Endodermal cell (in vitro differentiated cells): ENCODE measurements around the gene CCDC57. TPM values are rescaled to one million over a fixed set of nuclear protein-coding genes. Genes with fewer than 3 reads are reported as not detected.

Source experiments
- DNase-seq: peaks from one replicate; pipeline ENCODE4 v3.0.0-alpha.2; 2017
- H3K27ac ChIP-seq: 2 replicates; pipeline ENCODE4 v1.5.1; 2013; ENCODE audit warnings: mild to moderate bottlenecking, low read depth, low read length, moderate library complexity
- H3K27me3 ChIP-seq: 2 replicates; pipeline ENCODE4 v1.6.1; 2013; ENCODE audit warnings: mild to moderate bottlenecking, low read length, moderate library complexity; ENCODE audit not compliant: insufficient read depth, control insufficient read depth, poor library complexity, severe bottlenecking
- H3K36me3 ChIP-seq: 2 replicates; pipeline ENCODE4 v1.7.0; 2013; ENCODE audit warnings: mild to moderate bottlenecking, low read length, moderate library complexity; ENCODE audit not compliant: control insufficient read depth, insufficient read depth
- H3K4me1 ChIP-seq: one replicate; pipeline ENCODE4 v1.7.0; 2013; ENCODE audit warnings: low read length; ENCODE audit not compliant: control insufficient read depth, insufficient read depth
- H3K4me3 ChIP-seq: 2 replicates; pipeline ENCODE4 v1.5.1; 2013; ENCODE audit warnings: mild to moderate bottlenecking, low read length, moderate library complexity
- H3K9ac ChIP-seq: 2 replicates; pipeline ENCODE4 v1.6.1; 2013; ENCODE audit warnings: mild to moderate bottlenecking, low read length, moderate library complexity; ENCODE audit not compliant: poor library complexity, severe bottlenecking; ENCODE audit errors: extremely low read depth
- H3K9me3 ChIP-seq: 2 replicates; pipeline ENCODE4 v1.6.1; 2013; ENCODE audit warnings: mild to moderate bottlenecking, low read length, moderate library complexity; ENCODE audit not compliant: control insufficient read depth
- H3K27ac Mint-ChIP-seq: 2 replicates; pipeline ENCODE4 v1.8.0; 2020; ENCODE audit warnings: mixed read lengths
- H3K27me3 Mint-ChIP-seq: 2 replicates; pipeline ENCODE4 v1.8.0; 2021; ENCODE audit warnings: mild to moderate bottlenecking, mixed read lengths; ENCODE audit not compliant: insufficient read depth
- H3K36me3 Mint-ChIP-seq: 2 replicates; pipeline ENCODE4 v1.8.0; 2020; ENCODE audit warnings: low read depth, mixed read lengths
- H3K4me1 Mint-ChIP-seq: 2 replicates; pipeline ENCODE4 v1.8.0; 2020; ENCODE audit warnings: mixed read lengths
- H3K4me3 Mint-ChIP-seq: 2 replicates; pipeline ENCODE4 v1.8.0; 2020; ENCODE audit warnings: mild to moderate bottlenecking, moderate library complexity, mixed read lengths
- H3K9me3 Mint-ChIP-seq: 2 replicates; pipeline ENCODE4 v1.8.0; 2020; ENCODE audit warnings: mild to moderate bottlenecking, mixed read lengths
- WGBS, 2 experiments: methylation state at CpG; one replicate each; pipeline versions ENCODE4 v1.1.5 to v1.1.7; 2013; ENCODE audit warnings: missing lambda C conversion rate in 2 of 2, mixed read lengths in 1 of 2; ENCODE audit not compliant: insufficient coverage in 1 of 2, insufficient read length in 1 of 2; 5-methylcytosine and 5-hydroxymethylcytosine counted together
- microRNA-seq: library from miRNA; unstranded; fragments of <30 nt; microRNA quantifications from one replicate; pipeline ENCODE4 v1.2.0, GENCODE V29; 2020; ENCODE audit warnings: borderline microRNAs expressed
- total RNA-seq, 2 donors: library from RNA; stranded (reverse); fragmentation: NEBNext Ultra II Directional in 1 of 2; extraction: Animal tissue kit (Norgen Biotek cat#: 25700) in 1 of 2; gene quantifications; 2 replicates in 1 of 2; 3 replicates in 1 of 2; pipeline ENCODE4 v1.2.1, GENCODE V29; 2021
- TF ChIP-seq, protein P1 (sequence below): fragments of 200-600 bp; sonication (generic); conservative IDR thresholded peaks from 2 replicates; pipeline ENCODE4 v1.5.0; 2021; ENCODE audit warnings: antibody characterized with exemption, mild to moderate bottlenecking

CCDC57 gene
- total RNA-seq, 2 donors from 2014 or later: 61.8 to 82.8 TPM

DNA sequence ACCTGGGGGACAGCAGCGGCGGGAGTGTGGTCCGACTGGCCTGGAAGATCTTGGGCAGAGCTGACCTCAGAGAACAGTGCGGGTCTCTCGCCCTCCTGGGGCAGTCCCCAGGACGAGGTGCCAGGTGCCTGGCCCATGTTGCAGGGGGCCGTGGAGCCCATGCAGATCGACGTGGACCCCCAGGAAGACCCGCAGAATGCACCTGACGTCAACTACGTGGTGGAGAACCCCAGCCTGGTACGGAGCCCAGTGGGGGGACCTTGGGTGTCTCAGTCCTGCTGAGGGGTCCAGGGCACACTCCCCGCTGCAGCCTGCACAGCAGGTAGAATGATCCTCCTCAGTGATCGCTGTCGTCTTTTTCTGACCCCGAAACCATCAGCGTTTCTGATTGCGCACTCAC is 159.5 kb downstream of the CCDC57 start:
- no peak overlapping the region for H3K27ac Mint-ChIP-seq
- WGBS, 2 experiments: 89 to 92% methylated on average over 13 to 19 of the region's 19 CpGs
- H3K36me3 Mint-ChIP-seq: peaks cover 11% of the 10 kb centered on the region
- H3K4me3 Mint-ChIP-seq: peak overlapping the region; percentile 78
- DNase-seq: no peak
- no peaks in the 10 kb centered on the region for H3K27me3 ChIP-seq
- no peaks in the 10 kb centered on the region for H3K9me3 Mint-ChIP-seq
- no peaks in the 10 kb centered on the region for H3K9me3 ChIP-seq
- TF ChIP-seq, protein P1, sequence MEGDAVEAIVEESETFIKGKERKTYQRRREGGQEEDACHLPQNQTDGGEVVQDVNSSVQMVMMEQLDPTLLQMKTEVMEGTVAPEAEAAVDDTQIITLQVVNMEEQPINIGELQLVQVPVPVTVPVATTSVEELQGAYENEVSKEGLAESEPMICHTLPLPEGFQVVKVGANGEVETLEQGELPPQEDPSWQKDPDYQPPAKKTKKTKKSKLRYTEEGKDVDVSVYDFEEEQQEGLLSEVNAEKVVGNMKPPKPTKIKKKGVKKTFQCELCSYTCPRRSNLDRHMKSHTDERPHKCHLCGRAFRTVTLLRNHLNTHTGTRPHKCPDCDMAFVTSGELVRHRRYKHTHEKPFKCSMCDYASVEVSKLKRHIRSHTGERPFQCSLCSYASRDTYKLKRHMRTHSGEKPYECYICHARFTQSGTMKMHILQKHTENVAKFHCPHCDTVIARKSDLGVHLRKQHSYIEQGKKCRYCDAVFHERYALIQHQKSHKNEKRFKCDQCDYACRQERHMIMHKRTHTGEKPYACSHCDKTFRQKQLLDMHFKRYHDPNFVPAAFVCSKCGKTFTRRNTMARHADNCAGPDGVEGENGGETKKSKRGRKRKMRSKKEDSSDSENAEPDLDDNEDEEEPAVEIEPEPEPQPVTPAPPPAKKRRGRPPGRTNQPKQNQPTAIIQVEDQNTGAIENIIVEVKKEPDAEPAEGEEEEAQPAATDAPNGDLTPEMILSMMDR: no peak
- H3K4me1 Mint-ChIP-seq: peaks cover 4% of the 10 kb centered on the region
- peak overlapping the region; percentile 89 for H3K4me3 ChIP-seq
- H3K27ac ChIP-seq: no peak overlapping the region
- H3K4me1 ChIP-seq: no peaks in the 10 kb centered on the region
- H3K36me3 ChIP-seq: peaks cover 47% of the 10 kb centered on the region
- peak overlapping the region; percentile 71 for H3K9ac ChIP-seq
- H3K27me3 Mint-ChIP-seq: no peaks in the 10 kb centered on the region

GRCh38 chr17:82052638-82053059 is 160.0 kb downstream of the CCDC57 start:
- WGBS, 2 experiments: 24 to 37% methylated on average over 14 to 19 of the region's 19 CpGs
- TF ChIP-seq, protein P1: no peak
- H3K36me3 ChIP-seq: peaks cover 46% of the 10 kb centered on the region
- H3K4me1 Mint-ChIP-seq: peaks cover 4% of the 10 kb centered on the region
- H3K9me3 ChIP-seq: no peaks in the 10 kb centered on the region
- peak overlapping the region; percentile 89 for H3K4me3 ChIP-seq
- peaks cover 9% of the 10 kb centered on the region for H3K36me3 Mint-ChIP-seq
- no peak for DNase-seq
- no peaks in the 10 kb centered on the region for H3K4me1 ChIP-seq
- H3K9ac ChIP-seq: peak overlapping the region; percentile 71
- H3K27me3 ChIP-seq: no peaks in the 10 kb centered on the region
- H3K27ac Mint-ChIP-seq: no peak overlapping the region
- H3K4me3 Mint-ChIP-seq: peak overlapping the region; percentile 78
- no peaks in the 10 kb centered on the region for H3K9me3 Mint-ChIP-seq
- H3K27me3 Mint-ChIP-seq: no peaks in the 10 kb centered on the region
- no peak overlapping the region for H3K27ac ChIP-seq

- WGBS, 2 experiments: 0 to 1% methylated on average over 27 to 94 of the region's 94 CpGs
- no peaks in the 10 kb centered on the region for H3K9me3 ChIP-seq
- Mint-ChIP-seq H3K4me3 (peak within 1 kb of the TSS; percentile 78), H3K36me3 (peaks cover 14% of the 10 kb centered on the region), H3K27ac (peak within 1 kb of the TSS; percentile 61), H3K9me3 (no peaks in the 10 kb centered on the region), H3K27me3 (no peaks in the 10 kb centered on the region), H3K4me1 (peaks cover 4% of the 10 kb centered on the region)
- H3K4me1 ChIP-seq: no peaks in the 10 kb centered on the region
- no peak within 1 kb of the TSS for H3K27ac ChIP-seq
- peaks cover 52% of the 10 kb centered on the region for H3K36me3 ChIP-seq
- H3K9ac ChIP-seq: peak within 1 kb of the TSS; percentile 71
- TF ChIP-seq, protein P1: no peak
- DNase-seq: peak; percentile 93
- H3K4me3 ChIP-seq: peak within 1 kb of the TSS; percentile 89
- H3K27me3 ChIP-seq: no peaks in the 10 kb centered on the region
Observed at GRCh38 chr17:82051776-82052637, 160.6 kb downstream of the CCDC57 start, which contains the start of the genes GPS1 and RFNG. GPS1 (plus strand) TSS chr17:82051898; CDS start chr17:82051932, 34 bp downstream. RFNG (minus strand) TSS chr17:82051811; CDS start chr17:82051766, 45 bp downstream.

Small RNA genes lying within 50 kb of the gene (microRNA-seq; reads per million reads assigned to microRNA genes)
- gene MIR6787: not detected

Other genes with a start within 250 kb of the CCDC57 start
- 10 to 100 TPM; 50.8 to 65.4 TPM for gene ASPSCR1, start 235.2 kb downstream of the CCDC57 start, total RNA-seq
- gene CENPX, start 190.0 kb downstream of the CCDC57 start, total RNA-seq: 10 to 100 TPM; 80.0 to 85.0 TPM
- 10 to 100 TPM; 35.1 to 38.9 TPM for gene LRRC45, start 189.5 kb downstream of the CCDC57 start, total RNA-seq
- 10 to 100 TPM; 45.7 to 53.9 TPM for gene RAC3, start 181.2 kb downstream of the CCDC57 start, total RNA-seq
- gene DCXR, start 175.1 kb downstream of the CCDC57 start, total RNA-seq: 10 to 100 TPM; 73.8 to 83.6 TPM
- 10 to 100 TPM; 46.3 to 54.5 TPM for gene RFNG, start 161.0 kb downstream of the CCDC57 start, total RNA-seq
- 100 to 1,000 TPM; 152 to 153 TPM for gene GPS1, start 160.9 kb downstream of the CCDC57 start, total RNA-seq
- gene DUS1L, start 147.0 kb downstream of the CCDC57 start, total RNA-seq: 100 to 1,000 TPM in 1 of 2 donors, 10 to 100 TPM in 1; 85.3 to 108 TPM
- gene FASN, start 114.6 kb downstream of the CCDC57 start, total RNA-seq: 100 to 1,000 TPM; 371 to 498 TPM
- 10 to 100 TPM; 31.8 to 39.7 TPM for gene SLC16A3, start 16.2 kb upstream of the CCDC57 start, total RNA-seq
- gene CSNK1D, start 60.9 kb upstream of the CCDC57 start, total RNA-seq: 100 to 1,000 TPM; 104 to 143 TPM
- under 1 TPM; 0.55 to 0.80 TPM for gene CD7, start 104.8 kb upstream of the CCDC57 start, total RNA-seq
- not detected for gene SECTM1, start 120.9 kb upstream of the CCDC57 start, total RNA-seq
- under 1 TPM; 0.46 to 0.48 TPM for gene TEX19, start 146.4 kb upstream of the CCDC57 start, total RNA-seq
- under 1 TPM in 1 of 2 donors, not detected in 1; 0.40 TPM for gene UTS2R, start 158.9 kb upstream of the CCDC57 start, total RNA-seq
- gene HEXD, start 205.5 kb upstream of the CCDC57 start, total RNA-seq: 10 to 100 TPM; 31.5 to 37.6 TPM
- gene OGFOD3, start 205.7 kb upstream of the CCDC57 start, total RNA-seq: 10 to 100 TPM; 24.0 to 30.1 TPM
- 10 to 100 TPM; 71.2 to 88.5 TPM for gene CYBC1, start 237.9 kb upstream of the CCDC57 start, total RNA-seq
- 10 to 100 TPM; 64.0 to 70.8 TPM for gene NARF, start 245.9 kb upstream of the CCDC57 start, total RNA-seq